GM23338 (cell line): ENCODE results near the gene SLC6A19. TPM values are rescaled to one million over a fixed set of nuclear protein-coding genes. Genes with fewer than 3 reads are reported as not detected.

Source experiments
- ATAC-seq: fragments of 200-7000 bp; cut with Tn5 transposase; 3 replicates; pipeline ENCODE4 v1.9.1; 2020
- DNase-seq: peaks from one replicate; pipeline ENCODE4 v3.0.0-alpha.2; 2015; ENCODE audit warnings: low spot score
- H2AFZ ChIP-seq: fragments of 200-600 bp; sonication (generic); 2 replicates; pipeline ENCODE4 v1.8.0; 2016; ENCODE audit warnings: antibody characterized with exemption, mild to moderate bottlenecking, moderate library complexity
- H3F3A ChIP-seq: fragments of 200-600 bp; sonication (generic); replicated peaks from 2 replicates; pipeline ENCODE4 v1.8.0; 2017; ENCODE audit warnings: antibody characterized with exemption, mixed run types, low read depth
- H3K27ac ChIP-seq: fragments of 200-600 bp; sonication (generic); 2 replicates; pipeline ENCODE4 v1.6.1; 2016; ENCODE audit warnings: low read depth
- H3K27me3 ChIP-seq: fragments of 200-600 bp; sonication (generic); 2 replicates; pipeline ENCODE4 v1.8.0; 2016; ENCODE audit warnings: mild to moderate bottlenecking, mixed run types, moderate library complexity; ENCODE audit not compliant: insufficient read depth
- H3K36me3 ChIP-seq: fragments of 200-600 bp; sonication (generic); 2 replicates; pipeline ENCODE4 v1.8.0; 2016; ENCODE audit warnings: mild to moderate bottlenecking; ENCODE audit not compliant: insufficient read depth
- H3K4me1 ChIP-seq: fragments of 200-600 bp; sonication (generic); 2 replicates; pipeline ENCODE4 v1.8.0; 2016; ENCODE audit warnings: mild to moderate bottlenecking, moderate library complexity; ENCODE audit not compliant: insufficient read depth
- H3K4me2 ChIP-seq: fragments of 200-600 bp; sonication (generic); 2 replicates; pipeline ENCODE4 v1.7.1; 2017; ENCODE audit warnings: mixed run types
- H3K4me3 ChIP-seq: fragments of 200-600 bp; sonication (generic); 2 replicates; pipeline ENCODE4 v1.6.1; 2016; ENCODE audit warnings: mixed run types
- H3K79me2 ChIP-seq: fragments of 200-600 bp; sonication (generic); replicated peaks from 2 replicates; pipeline ENCODE4 v1.8.0; 2017; ENCODE audit warnings: mild to moderate bottlenecking; ENCODE audit not compliant: insufficient read depth
- H3K9me2 ChIP-seq: fragments of 200-600 bp; sonication (generic); 2 replicates; pipeline ENCODE4 v1.8.0; 2017; ENCODE audit not compliant: insufficient read depth
- H4K20me1 ChIP-seq: fragments of 200-600 bp; sonication (generic); replicated peaks from 2 replicates; pipeline ENCODE4 v1.8.0; 2017; ENCODE audit warnings: mild to moderate bottlenecking; ENCODE audit not compliant: insufficient read depth
- H3K27ac Mint-ChIP-seq: 2 replicates; pipeline ENCODE4 v1.8.0; 2020; ENCODE audit warnings: inconsistent platforms, mild to moderate bottlenecking, moderate library complexity, mixed read lengths
- H3K27me3 Mint-ChIP-seq: 3 replicates; pipeline ENCODE4 v1.8.0; 2022; ENCODE audit warnings: low read depth, mild to moderate bottlenecking, moderate library complexity, mixed read lengths, inconsistent platforms; ENCODE audit not compliant: insufficient read depth, poor library complexity
- H3K36me3 Mint-ChIP-seq: 3 replicates; pipeline ENCODE4 v1.8.0; 2021; ENCODE audit warnings: low read depth, mild to moderate bottlenecking, inconsistent platforms, moderate library complexity, mixed read lengths
- H3K4me1 Mint-ChIP-seq: 3 replicates; pipeline ENCODE4 v1.8.0; 2020; ENCODE audit warnings: mild to moderate bottlenecking, inconsistent platforms, mixed read lengths
- H3K4me3 Mint-ChIP-seq: 3 replicates; pipeline ENCODE4 v1.8.0; 2021; ENCODE audit warnings: moderate library complexity, mild to moderate bottlenecking, inconsistent platforms, mixed read lengths
- H3K9me3 Mint-ChIP-seq: 3 replicates; pipeline ENCODE4 v1.8.0; 2020; ENCODE audit warnings: moderate library complexity, mild to moderate bottlenecking, inconsistent platforms, mixed read lengths
- CREB1 ChIP-seq: fragments of 250-450 bp; sonication (Bioruptor Pico); IDR thresholded peaks from 2 replicates; pipeline ENCODE4 v1.5.0; 2020; ENCODE audit warnings: low read depth, mild to moderate bottlenecking, moderate library complexity
- ETS1 ChIP-seq: IDR thresholded peaks from 2 replicates; pipeline ENCODE4 v1.6.1; 2016; ENCODE audit warnings: antibody characterized with exemption
- EZH2 ChIP-seq: fragments of 200-600 bp; sonication (generic); IDR thresholded peaks from one replicate; pipeline ENCODE4 v1.8.0; 2017; ENCODE audit warnings: antibody characterized with exemption, mild to moderate bottlenecking, low read depth; ENCODE audit not compliant: unreplicated experiment
- EZH2phosphoT487 ChIP-seq: fragments of 200-600 bp; sonication (generic); IDR thresholded peaks from one replicate; pipeline ENCODE4 v1.8.1; 2018; ENCODE audit warnings: antibody characterized with exemption; ENCODE audit not compliant: unreplicated experiment
- JUNB ChIP-seq: IDR thresholded peaks from one replicate; pipeline ENCODE4 v1.6.1; 2016; ENCODE audit warnings: antibody characterized with exemption; ENCODE audit not compliant: unreplicated experiment
- NANOG ChIP-seq: IDR thresholded peaks from 2 replicates; pipeline ENCODE4 v1.6.1; 2016; ENCODE audit warnings: antibody characterized with exemption, borderline replicate concordance
- POLR2AphosphoS5 ChIP-seq: IDR thresholded peaks from 2 replicates; pipeline ENCODE4 v1.6.1; 2016; ENCODE audit warnings: antibody characterized with exemption, low read depth
- REST ChIP-seq: IDR thresholded peaks from one replicate; pipeline ENCODE4 v1.6.1; 2018; ENCODE audit warnings: antibody characterized with exemption; ENCODE audit not compliant: unreplicated experiment
- ZNF114 ChIP-seq: fragments of 250-450 bp; sonication (Bioruptor Pico); IDR thresholded peaks from 2 replicates; pipeline ENCODE4 v1.5.0; 2020; ENCODE audit warnings: mild to moderate bottlenecking, moderate library complexity
- ZNF331 ChIP-seq: fragments of 250-450 bp; sonication (Bioruptor Pico); IDR thresholded peaks from 2 replicates; pipeline ENCODE4 v1.5.0; 2020; ENCODE audit warnings: low read depth, mild to moderate bottlenecking, moderate library complexity
- ZNF462 ChIP-seq: fragments of 250-450 bp; sonication (Bioruptor Pico); IDR thresholded peaks from 2 replicates; pipeline ENCODE4 v1.5.0; 2020; ENCODE audit warnings: mild to moderate bottlenecking, moderate library complexity
- polyA plus RNA-seq: library from polyadenylated mRNA; unstranded; fragments of >200 nt; fragmentation: Nextera tagmentation; extraction: Ambion mirVana; gene quantifications from 2 replicates; pipeline ENCODE4 v1.2.1, GENCODE V29; 2016
- total RNA-seq: library from RNA; depleted of rRNA; stranded (reverse); fragments of >200 nt; shearing (Covaris generic); gene quantifications from 2 replicates; pipeline ENCODE4 v1.2.3, GENCODE V29; 2014

SLC6A19 gene
- total and polyA plus RNA-seq, 2 experiments from 2014 or later, result not detected

- H3K4me3 ChIP-seq, result no peak overlapping the region
- Mint-ChIP-seq H3K4me3 (no peak overlapping the region), H3K4me1 (no peaks in the 10 kb centered on the region; the same call in 2 of the 3 replicates), H3K9me3 (peaks cover 3% of the 10 kb centered on the region; the same call in 2 of the 3 replicates), H3K27ac (no peak overlapping the region), H3K36me3 (no peaks in the 10 kb centered on the region), H3K27me3 (peaks cover 6% of the 10 kb centered on the region)
- peaks cover 4% of the 10 kb centered on the region; the same call in 1 of the 2 replicates for H3K9me2 ChIP-seq
- H2AFZ ChIP-seq, result no peak overlapping the region
- peaks cover 10% of the 10 kb centered on the region for H3F3A ChIP-seq
- H3K36me3 ChIP-seq, result no peaks in the 10 kb centered on the region
- TF ChIP-seq JUNB (no peak), CREB1 (CRISPR knock-in tag) (no peak), NANOG (no peak), ZNF331 (no peak), ETS1 (no peak), EZH2 (no peak)
- H4K20me1 ChIP-seq, result no peaks in the 10 kb centered on the region
- no peaks in the 10 kb centered on the region for H3K27me3 ChIP-seq
- no peaks in the 10 kb centered on the region for H3K4me1 ChIP-seq
- H3K79me2 ChIP-seq, result no peaks in the 10 kb centered on the region
- no peak overlapping the region for H3K27ac ChIP-seq
- DNase-seq (no peak), ATAC-seq (no peak)
- H3K4me2 ChIP-seq, result no peak overlapping the region
Measured at GRCh38 chr5:1220351-1220750, 19.0 kb downstream of the SLC6A19 start.

GRCh38 chr5:1220831-1221230, 19.4 kb downstream of the SLC6A19 start:
- no peak overlapping the region for H3K4me3 Mint-ChIP-seq
- H3K27ac ChIP-seq, result no peak overlapping the region
- H3K36me3 Mint-ChIP-seq, result no peaks in the 10 kb centered on the region
- peaks cover 2% of the 10 kb centered on the region; the same call in 2 of the 3 replicates for H3K9me3 Mint-ChIP-seq
- H3K4me1 Mint-ChIP-seq, result peaks cover under 1% of the 10 kb centered on the region
- H3K79me2 ChIP-seq, result no peaks in the 10 kb centered on the region
- DNase-seq (no peak), ATAC-seq (no peak)
- H4K20me1 ChIP-seq, result no peaks in the 10 kb centered on the region
- no peaks in the 10 kb centered on the region for H3K27me3 ChIP-seq
- no peak overlapping the region for H3K27ac Mint-ChIP-seq
- H3K9me2 ChIP-seq, result peaks cover 4% of the 10 kb centered on the region; the same call in 1 of the 2 replicates
- no peaks in the 10 kb centered on the region for H3K4me1 ChIP-seq
- H3K4me2 ChIP-seq, result no peak overlapping the region
- H3K36me3 ChIP-seq, result no peaks in the 10 kb centered on the region
- peaks cover 7% of the 10 kb centered on the region for H3K27me3 Mint-ChIP-seq
- no peak overlapping the region for H2AFZ ChIP-seq
- H3K4me3 ChIP-seq, result no peak overlapping the region
- peaks cover 10% of the 10 kb centered on the region for H3F3A ChIP-seq
- TF ChIP-seq EZH2phosphoT487 (no peak), ZNF331 (no peak), POLR2AphosphoS5 (no peak), ZNF114 (CRISPR knock-in tag) (no peak), NANOG (no peak), CREB1 (CRISPR knock-in tag) (no peak), REST (no peak), ZNF462 (CRISPR knock-in tag) (no peak)
